ENCODE measurements around the gene AWAT1.
A peak's percentile ranks its signal among the peaks of the same experiment; 100 is the strongest.
"Not testable (repeated sequence)": the region's sequence is repeated elsewhere in the genome, so short reads cannot be mapped to it uniquely, and the experiment has no call there.

AWAT1 gene

GRCh38 chrX:70234355-70234754 is at the start of gene AWAT1:
Gene AWAT1 (plus strand): TSS chrX:70234655. CDS start chrX:70234696, 41 bp downstream.
- FAIRE-seq = no peak

- no peak for FAIRE-seq
Observed at GRCh38 chrX:70190225-70190624, 44.2 kb upstream of the AWAT1 start.

- peak; percentile 53 for FAIRE-seq
Observed at GRCh38 chrX:70196961-70197720, 37.3 kb upstream of the AWAT1 start.

- FAIRE-seq = no peak
Observed at GRCh38 chrX:70201732-70202131, 32.7 kb upstream of the AWAT1 start.

GRCh38 chrX:70208479-70208878 is 26.0 kb upstream of the AWAT1 start:
- no peak for FAIRE-seq

- FAIRE-seq = not testable (repeated sequence)
Observed at GRCh38 chrX:70209570-70209969, 24.9 kb upstream of the AWAT1 start.

- no peak for FAIRE-seq
Observed at GRCh38 chrX:70219938-70220764, 14.3 kb upstream of the AWAT1 start.

GRCh38 chrX:70226048-70226447 is 8.4 kb upstream of the AWAT1 start:
- no peak for FAIRE-seq

- no peak for FAIRE-seq
Observed at GRCh38 chrX:70226687-70227086, 7.8 kb upstream of the AWAT1 start.

GRCh38 chrX:70231666-70232065 is 2.8 kb upstream of the AWAT1 start:
- FAIRE-seq = no peak

- FAIRE-seq = no peak
Observed at GRCh38 chrX:70240751-70241150, 6.3 kb downstream of the AWAT1 start.

- no peak for FAIRE-seq
Observed at GRCh38 chrX:70241501-70241900, 7.0 kb downstream of the AWAT1 start.

- not testable (repeated sequence) for FAIRE-seq
Observed at GRCh38 chrX:70243601-70244000, 9.1 kb downstream of the AWAT1 start.

- FAIRE-seq = no peak
Observed at GRCh38 chrX:70244881-70245280, 10.4 kb downstream of the AWAT1 start.

- no peak for FAIRE-seq
Observed at GRCh38 chrX:70247252-70247651, 12.8 kb downstream of the AWAT1 start.

- FAIRE-seq = no peak
Observed at GRCh38 chrX:70252491-70252890, 18.0 kb downstream of the AWAT1 start.

GRCh38 chrX:70253377-70254062 is 19.1 kb downstream of the AWAT1 start:
- FAIRE-seq = no peak

- no peak for FAIRE-seq
Observed at GRCh38 chrX:70254063-70254400, 19.6 kb downstream of the AWAT1 start.

- FAIRE-seq = no peak
Observed at GRCh38 chrX:70254909-70255308, 20.5 kb downstream of the AWAT1 start.

GRCh38 chrX:70255452-70255851 is 21.0 kb downstream of the AWAT1 start:
- no peak for FAIRE-seq

GRCh38 chrX:70257423-70258288 is 23.2 kb downstream of the AWAT1 start:
- no peak for FAIRE-seq

- no peak for FAIRE-seq
Observed at GRCh38 chrX:70260104-70260503, 25.6 kb downstream of the AWAT1 start, which contains the start of gene P2RY4. Gene P2RY4 (minus strand): TSS chrX:70260204. CDS start chrX:70259624, 580 bp downstream.

All from TTC549 (cell line).